ENCODE measurements around the gene BHLHA15.

- TF ChIP-seq CTCF (IDR thresholded peaks at IDR 0.05; ENCODE audit: control extremely low read depth in 1 of 3, insufficient read depth in 1 of 3, low read depth in 1 of 3, low read length in 3 of 3) (no peak), EP300 (IDR thresholded peaks at IDR 0.05; ENCODE audit: borderline replicate concordance in 1 of 2, low read depth in 2 of 2, low read length in 2 of 2) (no peak), POLR2A (IDR thresholded peaks at IDR 0.05; ENCODE audit: control extremely low read depth in 1 of 2, low read depth in 2 of 2, low read length in 2 of 2) (no peak), JUN (IDR thresholded peaks at IDR 0.05; ENCODE audit: low read depth, low read length) (no peak), ZNF274 (IDR thresholded peaks at IDR 0.05; ENCODE audit: borderline replicate concordance, extremely low read depth, low read length) (no peak), TBP (IDR thresholded peaks at IDR 0.05; ENCODE audit: low read depth, low read length) (no peak), POLR2AphosphoS5 (IDR thresholded peaks at IDR 0.05; ENCODE audit: low read depth, low read length) (no peak), TEAD4 (IDR thresholded peaks at IDR 0.05; ENCODE audit: low read depth, low read length) (no peak)
- TF ChIP-seq, protein P1, sequence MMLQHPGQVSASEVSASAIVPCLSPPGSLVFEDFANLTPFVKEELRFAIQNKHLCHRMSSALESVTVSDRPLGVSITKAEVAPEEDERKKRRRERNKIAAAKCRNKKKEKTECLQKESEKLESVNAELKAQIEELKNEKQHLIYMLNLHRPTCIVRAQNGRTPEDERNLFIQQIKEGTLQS (IDR thresholded peaks at IDR 0.05; ENCODE audit: insufficient read depth, low read depth, low read length): no peak
- TF ChIP-seq, protein P2, sequence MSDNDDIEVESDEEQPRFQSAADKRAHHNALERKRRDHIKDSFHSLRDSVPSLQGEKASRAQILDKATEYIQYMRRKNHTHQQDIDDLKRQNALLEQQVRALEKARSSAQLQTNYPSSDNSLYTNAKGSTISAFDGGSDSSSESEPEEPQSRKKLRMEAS (IDR thresholded peaks at IDR 0.05): no peak
These were observed 46.5 kb downstream of the BHLHA15 start for GRCh38 chr7:98257701-98258100.

All from H1 (cell line).